Activated CD8-positive, alpha-beta T cell treated with anti-CD3 and anti-CD28 coated beads for 36 hours (primary cell): ENCODE data around the gene FAM13C. TPM values are rescaled to one million over a fixed set of nuclear protein-coding genes. Genes with fewer than 3 reads are reported as not detected.

Experiments
- ATAC-seq: fragments of 200-7000 bp; cut with Tn5 transposase; one replicate; pipeline ENCODE4 v1.10.0; 2021; ENCODE audit warnings: mild to moderate bottlenecking, moderate library complexity
- CTCF ChIA-PET: fragments of 350-600 bp; sonication (Branson Sonifier 250); formaldehyde crosslinking; loops from one replicate; lab custom pipeline; 2021; ENCODE audit warnings: antibody characterized with exemption; lab: Charles Lee
- POLR2A ChIA-PET: fragments of 350-600 bp; sonication (Branson Sonifier 250); formaldehyde crosslinking; loops from one replicate; lab custom pipeline; 2021; ENCODE audit warnings: antibody characterized with exemption; lab: Charles Lee
- DNase-seq: peaks from one replicate; pipeline ENCODE4 v3.0.0-alpha.2; 2020
- H3K27ac Mint-ChIP-seq: one replicate; pipeline ENCODE4 v1.8.0; 2021; ENCODE audit warnings: mild to moderate bottlenecking, mixed read lengths
- H3K27me3 Mint-ChIP-seq: one replicate; pipeline ENCODE4 v1.8.0; 2021; ENCODE audit warnings: mixed read lengths
- H3K36me3 Mint-ChIP-seq: one replicate; pipeline ENCODE4 v1.8.0; 2021; ENCODE audit warnings: low read depth, mixed read lengths
- H3K4me1 Mint-ChIP-seq: one replicate; pipeline ENCODE4 v1.8.0; 2021; ENCODE audit warnings: low read depth, mixed read lengths
- H3K4me3 Mint-ChIP-seq: one replicate; pipeline ENCODE4 v1.8.0; 2021; ENCODE audit warnings: mild to moderate bottlenecking, moderate library complexity, mixed read lengths
- H3K9me3 Mint-ChIP-seq: one replicate; pipeline ENCODE4 v1.8.0; 2021; ENCODE audit warnings: mixed read lengths
- CTCF ChIP-seq: fragments of 200-600 bp; IDR thresholded peaks from one replicate; pipeline ENCODE4 v1.8.0; 2022; ENCODE audit warnings: antibody characterized with exemption, mild to moderate bottlenecking
- intact Hi-C: fragments of 100-400 bp; cut with micrococcal nuclease; formaldehyde crosslinking; loops from one replicate; pipeline ENCODE4 v1.10.0; 2022
- total RNA-seq, 2 experiments: library from RNA; stranded (reverse); gene quantifications; one replicate each; pipeline ENCODE4 v1.2.3, GENCODE V29; 2021

FAM13C gene
- total RNA-seq, 2 experiments from 2014 or later, result not detected

- ATAC-seq (no peak), DNase-seq (no peak)
- no peaks in the 10 kb centered on the region for H3K27me3 Mint-ChIP-seq
- no peaks in the 10 kb centered on the region for H3K36me3 Mint-ChIP-seq
- CTCF ChIA-PET, result no interaction called here
- H3K4me3 Mint-ChIP-seq, result no peak overlapping the region
- POLR2A ChIA-PET, result no interaction called here
- intact Hi-C loops, result no loop called here
- H3K4me1 Mint-ChIP-seq, result no peaks in the 10 kb centered on the region
- no peak for TF ChIP-seq CTCF
- no peaks in the 10 kb centered on the region for H3K9me3 Mint-ChIP-seq
- no peak overlapping the region for H3K27ac Mint-ChIP-seq
Observed at GRCh38 chr10:59273445-59273844, 88.9 kb downstream of the FAM13C start.

GRCh38 chr10:59272061-59272460 lies 90.3 kb downstream of the FAM13C start:
- Mint-ChIP-seq H3K27ac (no peak overlapping the region), H3K4me3 (no peak overlapping the region), H3K27me3 (no peaks in the 10 kb centered on the region), H3K9me3 (no peaks in the 10 kb centered on the region), H3K36me3 (no peaks in the 10 kb centered on the region), H3K4me1 (no peaks in the 10 kb centered on the region)
- no peak for DNase-seq
- TF ChIP-seq CTCF, result no peak
- intact Hi-C loops, result no loop called here
- CTCF ChIA-PET, result no interaction called here
- POLR2A ChIA-PET, result no interaction called here
- no peak for ATAC-seq

GRCh38 chr10:59271160-59271559 lies 91.2 kb downstream of the FAM13C start:
- DNase-seq (no peak), ATAC-seq (no peak)
- intact Hi-C loops, result no loop called here
- Mint-ChIP-seq H3K9me3 (no peaks in the 10 kb centered on the region), H3K27me3 (no peaks in the 10 kb centered on the region), H3K4me1 (no peaks in the 10 kb centered on the region), H3K36me3 (no peaks in the 10 kb centered on the region), H3K4me3 (no peak overlapping the region), H3K27ac (no peak overlapping the region)
- ChIA-PET POLR2A (no interaction called here), CTCF (no interaction called here)
- TF ChIP-seq CTCF, result no peak

GRCh38 chr10:59270492-59270891 lies 91.9 kb downstream of the FAM13C start:
- DNase-seq (no peak), ATAC-seq (no peak)
- H3K9me3 Mint-ChIP-seq, result no peaks in the 10 kb centered on the region
- TF ChIP-seq CTCF, result no peak
- H3K27ac Mint-ChIP-seq, result no peak overlapping the region
- intact Hi-C loops, result no loop called here
- H3K36me3 Mint-ChIP-seq, result no peaks in the 10 kb centered on the region
- no peaks in the 10 kb centered on the region for H3K4me1 Mint-ChIP-seq
- H3K4me3 Mint-ChIP-seq, result no peak overlapping the region
- H3K27me3 Mint-ChIP-seq, result no peaks in the 10 kb centered on the region
- CTCF ChIA-PET, result no interaction called here
- POLR2A ChIA-PET, result no interaction called here

- Mint-ChIP-seq H3K4me1 (no peaks in the 10 kb centered on the region), H3K27me3 (no peaks in the 10 kb centered on the region), H3K9me3 (no peaks in the 10 kb centered on the region), H3K27ac (no peak overlapping the region), H3K4me3 (no peak overlapping the region), H3K36me3 (no peaks in the 10 kb centered on the region)
- ChIA-PET POLR2A (no interaction called here), CTCF (no interaction called here)
- intact Hi-C loops, result loop anchor here (10.0 kb wide), 1 partner anchor 55 kb away; no protein-coding TSS in a partner anchor
- TF ChIP-seq CTCF, result no peak
- ATAC-seq, result no peak
- no peak for DNase-seq
Observed at GRCh38 chr10:59269651-59270050, 92.7 kb downstream of the FAM13C start.
